ENCODE results near the gene LSR. TPM values are rescaled to one million over a fixed set of nuclear protein-coding genes. Genes with fewer than 3 reads are reported as not detected.

The LSR gene
- total RNA-seq, 1 donor from 2014 or later, result 78.5 TPM

- Mint-ChIP-seq H3K9me3 (no peaks in the 10 kb centered on the region), H3K4me1 (ENCODE audit: unreplicated experiment) (peaks cover 13% of the 10 kb centered on the region), H3K27me3 (no peaks in the 10 kb centered on the region), H3K27ac (no peak overlapping the region), H3K36me3 (no peaks in the 10 kb centered on the region), H3K4me3 (no peak overlapping the region)
- no peak for DNase-seq (ENCODE audit: extremely low spot score, unreplicated experiment)
- TF ChIP-seq CTCF (conservative IDR thresholded peaks at IDR 0.05), result no peak
Measured at GRCh38 chr19:35303357-35303915, 54.6 kb downstream of the LSR start.

- no peak overlapping the region for H3K4me3 Mint-ChIP-seq
- peaks cover 18% of the 10 kb centered on the region for H3K4me1 Mint-ChIP-seq (ENCODE audit: unreplicated experiment)
- no peaks in the 10 kb centered on the region for H3K9me3 Mint-ChIP-seq
- no peaks in the 10 kb centered on the region for H3K27me3 Mint-ChIP-seq
- no peak for TF ChIP-seq CTCF (conservative IDR thresholded peaks at IDR 0.05)
- no peaks in the 10 kb centered on the region for H3K36me3 Mint-ChIP-seq
- no peak overlapping the region for H3K27ac Mint-ChIP-seq
- DNase-seq (ENCODE audit: extremely low spot score, unreplicated experiment), result no peak
Measured at GRCh38 chr19:35304036-35304435, 55.2 kb downstream of the LSR start.

DNA sequence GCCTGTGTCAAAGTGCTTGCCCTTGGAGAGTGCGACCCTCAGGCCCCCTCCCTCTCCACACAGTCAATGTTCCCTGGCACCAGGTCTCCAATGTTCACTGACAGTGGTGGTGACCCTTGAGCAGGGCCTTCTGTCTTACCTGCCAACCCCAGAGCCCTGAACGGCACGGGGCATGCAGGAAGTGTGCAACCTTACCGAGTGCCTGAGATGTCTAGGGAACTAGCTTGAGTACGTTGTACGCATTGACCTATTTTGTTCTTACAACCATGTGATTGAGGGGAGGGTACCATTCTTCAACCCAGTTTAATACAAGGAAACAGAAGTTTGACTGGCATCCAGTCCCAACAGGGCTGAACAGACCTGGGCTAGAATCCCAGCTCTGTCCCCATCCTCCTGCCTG is 56.4 kb downstream of the LSR start:
- DNase-seq (ENCODE audit: extremely low spot score, unreplicated experiment), result no peak
- Mint-ChIP-seq H3K4me1 (ENCODE audit: unreplicated experiment) (peaks cover 26% of the 10 kb centered on the region), H3K4me3 (no peak overlapping the region), H3K27ac (no peak overlapping the region), H3K9me3 (no peaks in the 10 kb centered on the region), H3K27me3 (no peaks in the 10 kb centered on the region), H3K36me3 (no peaks in the 10 kb centered on the region)
- no peak for TF ChIP-seq CTCF (conservative IDR thresholded peaks at IDR 0.05)

GRCh38 chr19:35306473-35307246 is 57.9 kb downstream of the LSR start:
- H3K27me3 Mint-ChIP-seq, result no peaks in the 10 kb centered on the region
- no peaks in the 10 kb centered on the region for H3K36me3 Mint-ChIP-seq
- DNase-seq (ENCODE audit: extremely low spot score, unreplicated experiment), result no peak
- no peak overlapping the region for H3K4me3 Mint-ChIP-seq
- peak overlapping the region; percentile 31 for H3K27ac Mint-ChIP-seq
- TF ChIP-seq CTCF (conservative IDR thresholded peaks at IDR 0.05), result peak; percentile 58
- H3K4me1 Mint-ChIP-seq (ENCODE audit: unreplicated experiment), result peaks cover 30% of the 10 kb centered on the region
- H3K9me3 Mint-ChIP-seq, result no peaks in the 10 kb centered on the region

GRCh38 chr19:35307931-35308330 is 59.1 kb downstream of the LSR start:
- Mint-ChIP-seq H3K27ac (peak overlapping the region; percentile 57), H3K4me1 (ENCODE audit: unreplicated experiment) (peaks cover 30% of the 10 kb centered on the region), H3K36me3 (no peaks in the 10 kb centered on the region), H3K4me3 (no peak overlapping the region), H3K27me3 (no peaks in the 10 kb centered on the region), H3K9me3 (no peaks in the 10 kb centered on the region)
- TF ChIP-seq CTCF (conservative IDR thresholded peaks at IDR 0.05), result no peak
- no peak for DNase-seq (ENCODE audit: extremely low spot score, unreplicated experiment)

All from type B pancreatic cell (in vitro differentiated cells).